Bronchial epithelial cell (primary cell): Measurements from ENCODE around the gene ZNF827. TPM values are rescaled to one million over a fixed set of nuclear protein-coding genes. Genes with fewer than 3 reads are reported as not detected.

Source experiments
- DNase-seq: peaks from one replicate; pipeline ENCODE4 v3.0.0-alpha.2; 2010; ENCODE audit warnings: low read depth
- FAIRE-seq: peaks from 2 replicates; lab custom pipeline; 2011; peaks lifted over from hg19 to GRCh38; lab: Jason Lieb, UNC
- H3K27me3 ChIP-seq: 2 replicates; pipeline ENCODE4 v1.5.1; 2011; ENCODE audit warnings: low read length; ENCODE audit not compliant: control insufficient read depth, insufficient read depth
- H3K36me3 ChIP-seq: 2 replicates; pipeline ENCODE4 v1.5.1; 2011; ENCODE audit warnings: low read length; ENCODE audit not compliant: control insufficient read depth, insufficient read depth
- H3K4me3 ChIP-seq: 2 replicates; pipeline ENCODE4 v1.5.1; 2011; ENCODE audit warnings: mild to moderate bottlenecking, low read depth, low read length, control low read depth
- total RNA-seq: library from RNA; depleted of rRNA; stranded (reverse); fragments of >200 nt; gene quantifications from 2 replicates; pipeline ENCODE4 v1.2.1, GENCODE V29; 2014
- TF ChIP-seq, protein P1 (sequence below): IDR thresholded peaks from 2 replicates; pipeline ENCODE4 v1.5.1; 2011; ENCODE audit warnings: mild to moderate bottlenecking, moderate library complexity, low read length, control low read depth, inconsistent platforms; ENCODE audit not compliant: insufficient read depth, severe bottlenecking

ZNF827 gene
- total RNA-seq, 1 donor from 2014 or later = 2.1 TPM

DNA sequence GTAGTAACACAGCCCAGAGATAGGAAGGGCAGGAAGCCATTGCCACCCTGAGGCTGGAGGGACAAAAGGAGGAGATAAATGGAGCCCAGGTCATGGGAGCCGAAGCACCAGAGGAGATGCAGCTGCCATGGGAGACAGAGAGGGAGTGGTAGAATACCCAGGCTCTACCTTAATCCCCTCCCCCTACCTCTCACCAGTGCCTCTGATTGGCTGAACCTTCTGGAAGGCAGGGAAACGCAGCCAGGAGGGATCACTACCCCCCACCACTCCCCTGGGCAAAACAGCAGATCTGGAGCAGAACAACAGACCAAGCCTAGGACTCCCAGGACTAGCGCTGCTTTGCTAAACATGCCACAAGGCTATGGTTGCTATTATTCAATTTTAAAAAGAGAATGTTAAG, 114.2 kb downstream of the ZNF827 start:
- TF ChIP-seq, protein P1, sequence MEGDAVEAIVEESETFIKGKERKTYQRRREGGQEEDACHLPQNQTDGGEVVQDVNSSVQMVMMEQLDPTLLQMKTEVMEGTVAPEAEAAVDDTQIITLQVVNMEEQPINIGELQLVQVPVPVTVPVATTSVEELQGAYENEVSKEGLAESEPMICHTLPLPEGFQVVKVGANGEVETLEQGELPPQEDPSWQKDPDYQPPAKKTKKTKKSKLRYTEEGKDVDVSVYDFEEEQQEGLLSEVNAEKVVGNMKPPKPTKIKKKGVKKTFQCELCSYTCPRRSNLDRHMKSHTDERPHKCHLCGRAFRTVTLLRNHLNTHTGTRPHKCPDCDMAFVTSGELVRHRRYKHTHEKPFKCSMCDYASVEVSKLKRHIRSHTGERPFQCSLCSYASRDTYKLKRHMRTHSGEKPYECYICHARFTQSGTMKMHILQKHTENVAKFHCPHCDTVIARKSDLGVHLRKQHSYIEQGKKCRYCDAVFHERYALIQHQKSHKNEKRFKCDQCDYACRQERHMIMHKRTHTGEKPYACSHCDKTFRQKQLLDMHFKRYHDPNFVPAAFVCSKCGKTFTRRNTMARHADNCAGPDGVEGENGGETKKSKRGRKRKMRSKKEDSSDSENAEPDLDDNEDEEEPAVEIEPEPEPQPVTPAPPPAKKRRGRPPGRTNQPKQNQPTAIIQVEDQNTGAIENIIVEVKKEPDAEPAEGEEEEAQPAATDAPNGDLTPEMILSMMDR = no peak
- FAIRE-seq = no peak
- Histone ChIP-seq H3K4me3 (no peak overlapping the region), H3K36me3 (no peaks in the 10 kb centered on the region), H3K27me3 (no peaks in the 10 kb centered on the region)
- no peak for DNase-seq

DNA sequence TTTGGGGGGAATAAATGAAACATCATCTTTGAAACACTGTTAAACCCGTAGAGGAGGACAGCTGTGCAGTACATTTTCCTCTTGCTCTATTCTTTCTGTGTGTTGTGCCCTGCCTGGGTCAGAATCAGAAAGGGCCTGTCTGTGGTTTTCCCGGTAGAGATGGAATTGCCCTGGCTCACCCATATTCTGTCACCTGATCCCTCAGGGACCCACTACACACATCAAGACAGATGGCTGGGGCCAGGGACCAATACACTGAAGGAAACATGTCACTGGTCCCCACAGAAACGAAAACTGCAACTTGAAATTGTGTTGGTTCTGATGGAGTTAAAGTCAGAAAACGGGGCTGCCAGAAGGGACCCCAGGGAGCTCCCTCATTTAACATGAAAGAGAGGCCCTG, 114.9 kb downstream of the ZNF827 start:
- Histone ChIP-seq H3K4me3 (no peak overlapping the region), H3K27me3 (no peaks in the 10 kb centered on the region), H3K36me3 (no peaks in the 10 kb centered on the region)
- DNase-seq (no peak), FAIRE-seq (no peak)
- TF ChIP-seq, protein P1 = no peak

DNA sequence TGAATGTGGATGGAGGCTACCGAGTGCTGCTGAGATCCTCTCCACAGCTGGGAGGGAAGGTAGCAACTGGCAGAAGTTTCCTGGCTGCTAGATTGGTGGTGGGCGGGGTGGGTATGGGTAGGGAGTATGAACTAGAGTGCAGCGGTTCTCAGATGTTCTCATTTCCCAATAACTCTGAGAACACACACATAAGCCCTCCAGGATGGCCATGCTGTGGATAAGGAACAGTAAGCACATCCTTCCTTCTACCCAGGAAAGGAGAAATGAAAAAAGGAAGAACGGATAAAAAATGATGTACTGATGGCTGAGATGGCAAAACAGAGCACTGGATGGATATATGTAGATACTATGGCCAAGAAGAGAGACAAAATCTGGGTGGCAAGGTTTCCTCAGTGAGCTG, 116.0 kb downstream of the ZNF827 start:
- DNase-seq = no peak
- no peak for FAIRE-seq
- Histone ChIP-seq H3K4me3 (no peak overlapping the region), H3K36me3 (no peaks in the 10 kb centered on the region), H3K27me3 (no peaks in the 10 kb centered on the region)
- TF ChIP-seq, protein P1 = no peak

DNA sequence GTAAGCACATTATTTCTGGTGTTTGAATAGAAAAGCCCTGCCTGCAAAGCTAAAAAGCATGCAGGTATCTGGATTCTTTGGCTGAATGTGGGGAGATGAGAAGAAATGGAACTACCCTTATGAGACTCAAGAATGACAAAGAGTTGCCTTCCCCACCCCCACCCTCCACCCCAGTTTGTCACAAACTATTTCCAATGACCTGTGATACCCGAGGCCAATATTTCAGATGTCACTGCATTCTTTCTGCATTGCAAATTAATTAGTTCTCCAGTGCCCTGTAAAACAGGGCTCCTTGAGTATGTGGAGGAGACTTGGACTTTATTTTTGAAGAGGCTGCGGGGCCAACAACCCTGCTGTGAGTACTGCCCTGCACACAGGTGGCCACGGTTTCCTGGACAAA, 116.4 kb downstream of the ZNF827 start:
- no peak for FAIRE-seq
- no peak overlapping the region for H3K4me3 ChIP-seq
- TF ChIP-seq, protein P1 = no peak
- DNase-seq = no peak
- H3K36me3 ChIP-seq = no peaks in the 10 kb centered on the region
- H3K27me3 ChIP-seq = no peaks in the 10 kb centered on the region

DNA sequence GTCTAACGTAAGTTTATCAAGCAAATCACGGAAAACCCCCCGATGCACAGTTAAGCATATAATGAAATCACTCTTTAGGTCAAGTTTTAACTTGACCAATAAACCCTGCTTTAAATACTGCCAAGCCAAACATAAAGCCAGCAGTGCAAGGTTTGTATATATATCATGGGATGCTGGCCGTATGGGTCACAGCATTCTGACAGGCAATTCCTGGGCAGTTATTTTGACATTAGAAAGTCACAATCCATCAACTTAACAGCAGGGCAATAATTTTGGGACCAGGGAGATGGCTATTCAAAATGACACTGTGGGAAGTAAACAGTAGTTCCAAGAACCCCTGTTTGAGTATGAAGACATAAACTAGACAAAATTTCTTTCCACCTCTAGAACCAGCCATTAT, 116.9 kb downstream of the ZNF827 start:
- no peaks in the 10 kb centered on the region for H3K27me3 ChIP-seq
- FAIRE-seq = no peak
- no peak overlapping the region for H3K4me3 ChIP-seq
- no peaks in the 10 kb centered on the region for H3K36me3 ChIP-seq
- TF ChIP-seq, protein P1 = no peak
- DNase-seq = peak; percentile 45

DNA sequence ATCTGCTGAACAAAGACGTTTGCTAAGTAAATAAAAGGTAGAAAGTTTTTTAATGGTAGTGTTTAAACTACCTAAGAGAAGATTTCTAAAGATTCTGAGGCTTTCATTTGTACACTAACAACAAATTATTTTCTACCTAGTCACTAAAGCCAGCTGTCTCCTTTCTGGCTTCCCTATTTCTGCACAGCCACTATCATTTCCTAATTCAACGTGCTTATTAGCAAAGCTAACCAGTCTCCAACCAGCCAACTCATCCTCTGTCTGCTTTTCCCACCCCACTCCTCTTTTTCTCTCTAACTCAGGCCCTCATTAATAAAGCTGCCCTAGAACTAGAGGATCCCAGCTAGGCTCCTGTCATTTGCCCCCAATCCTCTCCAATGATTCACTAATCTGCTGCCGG, 118.2 kb downstream of the ZNF827 start:
- TF ChIP-seq, protein P1 = no peak
- no peak for FAIRE-seq
- H3K4me3 ChIP-seq = no peak overlapping the region
- DNase-seq = no peak
- no peaks in the 10 kb centered on the region for H3K27me3 ChIP-seq
- no peaks in the 10 kb centered on the region for H3K36me3 ChIP-seq
